Stimulated activated naive CD8-positive, alpha-beta T cell treated with anti-CD3 and anti-CD28 coated beads, Interleukin-15, Interleukin-2, amounts not matched to agents 100 U/mL and 50 U/mL, for 24 hours (primary cell): ENCODE results near the gene PHF21B.
"Not testable (repeated sequence)": the region's sequence is repeated elsewhere in the genome, so short reads cannot be mapped to it uniquely, and the experiment has no call there.

Experiments used
- ATAC-seq: fragments of 150-1000 bp; cut with Tn5 transposase; one replicate; pipeline ENCODE4 v1.10.0; 2021
- DNase-seq: peaks from one replicate; pipeline ENCODE4 v3.0.0; 2021

Gene PHF21B

DNA sequence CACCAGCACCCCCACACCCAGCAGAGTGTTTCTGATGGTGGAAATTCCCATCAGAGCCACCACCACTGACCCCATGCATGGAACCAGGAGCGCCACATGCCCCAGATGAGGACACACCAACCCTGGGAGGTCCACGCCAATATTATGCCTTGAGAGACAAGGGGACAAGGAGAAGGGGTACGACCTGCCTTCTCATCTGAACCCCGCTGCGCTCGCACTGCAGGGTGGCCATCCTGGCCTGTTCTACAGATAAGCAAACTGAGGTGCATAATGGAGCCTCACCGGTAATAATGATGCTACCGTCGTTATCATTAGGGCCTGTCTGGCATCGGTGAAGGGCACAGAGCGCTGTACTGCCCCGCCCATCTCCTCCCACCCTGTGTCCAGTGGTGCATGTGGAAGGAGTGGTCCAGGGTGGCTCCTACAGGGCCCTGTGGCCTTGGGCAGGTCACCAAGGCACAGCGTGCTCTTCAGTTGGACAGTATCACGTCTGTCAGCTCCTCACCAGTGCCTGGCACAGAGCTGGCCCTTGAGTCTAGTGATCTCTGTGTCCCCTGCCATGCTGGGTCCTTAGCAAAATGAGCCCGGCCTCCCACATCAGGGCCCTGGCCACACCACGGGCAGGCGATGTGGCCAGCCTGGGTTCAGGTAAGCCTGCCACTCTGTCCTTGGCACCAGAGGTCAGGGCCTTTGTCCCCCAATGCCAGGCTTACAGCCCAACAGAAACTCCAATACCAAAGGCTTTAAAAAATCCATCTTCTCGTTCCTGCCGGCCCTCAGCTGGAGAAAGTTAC is 92.2 kb downstream of the PHF21B start:
- no peak for DNase-seq
- no peak for ATAC-seq

- DNase-seq: no peak
- ATAC-seq: no peak
These were observed 93.2 kb downstream of the PHF21B start for GRCh38 chr22:44916281-44917231.

- DNase-seq (no peak), ATAC-seq (no peak)
These were observed 94.4 kb downstream of the PHF21B start for GRCh38 chr22:44915441-44915840.

GRCh38 chr22:44914026-44914721 is 95.6 kb downstream of the PHF21B start:
- ATAC-seq: peak; percentile 19

DNA sequence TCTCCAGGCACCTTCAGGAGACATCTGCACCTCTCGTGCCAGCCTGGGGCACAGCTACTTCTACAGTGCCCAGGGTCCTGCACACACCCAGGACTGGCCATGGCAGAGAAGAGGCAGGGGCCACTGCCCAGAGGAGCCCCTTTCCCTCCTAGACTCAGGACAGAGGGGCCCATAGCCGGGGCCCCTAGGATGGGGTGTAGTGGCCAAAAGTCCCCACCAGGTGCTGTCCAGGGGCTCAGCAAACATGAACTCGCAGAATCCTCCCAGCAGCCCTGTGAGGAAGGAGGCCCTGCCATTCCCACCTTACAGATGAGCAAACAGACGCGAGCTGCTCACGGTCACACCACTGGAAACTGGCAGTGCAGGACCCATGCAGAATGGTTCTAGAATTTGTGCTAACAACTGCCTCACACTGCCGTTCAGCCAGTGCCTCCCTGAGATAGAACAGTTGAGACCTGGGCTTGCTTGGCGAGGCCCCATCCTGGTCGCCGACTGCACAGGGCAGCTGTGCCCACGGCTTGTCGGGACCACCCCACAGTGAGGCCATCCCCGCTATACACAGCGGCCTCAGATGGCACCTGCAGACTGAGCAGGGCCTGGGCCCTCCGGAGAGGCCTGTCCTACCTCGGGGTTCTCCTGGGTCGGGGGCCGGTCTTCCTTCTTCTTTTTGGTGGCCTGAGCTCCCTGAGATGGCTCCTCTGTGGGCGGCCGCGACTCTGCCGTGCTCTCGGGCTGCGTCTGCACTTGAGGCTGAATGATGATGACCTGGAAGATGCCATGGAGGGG is 96.4 kb downstream of the PHF21B start:
- DNase-seq: no peak
- ATAC-seq: no peak

More at GRCh38 chr22:44914026-44914721, 95.6 kb downstream of the PHF21B start:
- no peak for DNase-seq

DNA sequence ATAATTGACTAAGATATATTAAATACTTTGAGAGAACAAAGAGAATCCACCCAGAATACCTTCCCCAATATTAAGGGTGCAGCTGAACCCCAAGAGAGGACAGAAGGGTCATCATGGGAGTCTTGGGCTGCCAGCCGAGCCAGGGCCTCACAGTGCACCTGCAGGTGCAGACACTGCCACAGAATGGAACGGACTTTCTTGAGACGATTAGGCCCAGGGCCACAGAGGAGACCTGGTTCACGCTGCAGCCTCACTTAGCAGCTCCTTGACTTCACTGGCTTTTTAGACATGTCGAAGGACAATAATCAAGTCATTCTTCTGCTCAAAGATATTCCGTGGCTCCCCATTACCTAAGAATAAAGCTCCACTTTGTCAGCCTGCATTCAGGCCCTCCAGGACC is 100.6 kb downstream of the PHF21B start:
- DNase-seq: no peak

GRCh38 chr22:44907765-44908737 is 101.8 kb downstream of the PHF21B start:
- ATAC-seq (no peak), DNase-seq (no peak)

More for the DNA sequence above, 100.6 kb downstream of the PHF21B start:
- no peak for ATAC-seq

- no peak for ATAC-seq
- DNase-seq: no peak
These were observed 102.7 kb downstream of the PHF21B start for GRCh38 chr22:44906999-44907644.

GRCh38 chr22:44906248-44906936 is 103.4 kb downstream of the PHF21B start:
- no peak for DNase-seq
- no peak for ATAC-seq

- DNase-seq, ATAC-seq: not testable (repeated sequence)
These were observed 105.2 kb downstream of the PHF21B start for GRCh38 chr22:44904492-44905152.

DNA sequence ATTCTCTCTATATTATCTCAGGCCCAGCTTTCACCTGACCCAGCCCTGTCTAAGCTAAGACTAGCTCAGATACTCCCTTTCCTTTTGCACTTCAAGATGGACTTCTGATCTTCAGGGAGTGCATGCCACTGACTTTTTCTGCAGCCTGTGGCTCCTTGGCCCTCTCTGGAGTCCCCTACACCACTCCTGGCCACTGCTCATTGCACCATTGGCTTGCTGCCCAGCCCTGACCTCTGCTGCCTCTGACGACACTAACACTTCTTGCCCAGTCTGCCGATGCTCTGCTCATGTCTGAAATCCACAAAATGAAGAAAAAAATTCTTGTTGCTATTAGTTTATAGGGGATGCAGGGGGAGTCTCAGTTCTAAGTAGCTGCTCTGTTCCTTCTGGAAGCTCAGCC is 106.6 kb downstream of the PHF21B start:
- DNase-seq, ATAC-seq: not testable (repeated sequence)

DNA sequence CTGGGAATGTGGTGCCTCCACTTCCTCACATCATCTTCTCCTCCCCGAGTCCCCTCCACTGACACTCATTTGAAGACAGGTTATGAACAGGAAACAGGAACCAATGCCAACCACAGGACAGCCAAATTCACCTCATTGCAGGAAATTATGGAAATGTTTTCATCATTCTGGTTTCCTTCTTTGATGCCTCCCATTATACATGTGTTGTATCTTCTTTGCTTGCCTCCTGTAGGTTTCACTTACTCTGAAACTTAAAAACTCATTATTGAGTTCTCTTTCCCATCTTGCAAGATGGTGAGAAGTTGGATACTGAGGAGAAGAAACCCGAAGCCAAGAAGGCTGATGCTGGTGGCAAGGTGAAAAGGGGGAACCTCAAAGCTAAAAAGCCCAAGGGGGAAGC is 108.5 kb downstream of the PHF21B start:
- ATAC-seq: no peak
- DNase-seq: no peak

- DNase-seq (no peak), ATAC-seq (no peak)
These were observed 111.6 kb downstream of the PHF21B start for GRCh38 chr22:44898236-44898635.

DNA sequence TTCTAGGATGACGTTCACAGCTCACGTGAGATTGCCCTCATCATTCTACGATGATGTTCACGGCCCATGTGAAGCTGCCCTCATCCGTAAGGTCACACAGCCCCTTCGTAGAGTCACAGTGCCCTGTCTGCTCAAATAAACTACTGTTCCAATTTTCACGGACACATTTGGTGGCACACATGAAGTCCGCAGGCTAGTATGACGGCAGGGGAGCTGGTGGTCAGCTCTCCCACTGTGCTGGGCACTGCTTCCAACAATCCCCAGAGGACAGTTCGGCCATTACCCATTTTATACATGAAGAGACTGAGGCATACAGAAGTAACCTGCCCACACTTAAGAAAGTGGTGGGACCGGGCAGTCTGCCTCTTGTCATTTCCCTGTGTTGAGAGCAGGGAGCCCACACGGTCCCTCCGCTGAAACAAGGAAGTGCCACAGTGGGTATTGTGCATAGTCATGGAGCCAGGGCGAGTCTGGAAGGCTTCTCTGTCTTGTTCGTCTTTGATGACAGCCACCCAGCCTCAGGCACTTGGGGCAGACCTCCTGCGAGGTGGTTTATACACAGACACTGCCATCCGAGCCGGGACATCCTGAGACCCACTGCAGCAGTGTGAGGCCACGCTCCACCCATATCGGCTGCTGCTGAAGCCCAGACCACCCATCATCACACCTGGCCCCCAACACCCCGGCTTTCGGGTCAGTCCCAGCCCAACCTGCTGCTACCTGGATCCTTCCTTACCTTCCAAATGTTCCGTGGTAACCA is 114.3 kb downstream of the PHF21B start:
- no peak for ATAC-seq
- no peak for DNase-seq

DNA sequence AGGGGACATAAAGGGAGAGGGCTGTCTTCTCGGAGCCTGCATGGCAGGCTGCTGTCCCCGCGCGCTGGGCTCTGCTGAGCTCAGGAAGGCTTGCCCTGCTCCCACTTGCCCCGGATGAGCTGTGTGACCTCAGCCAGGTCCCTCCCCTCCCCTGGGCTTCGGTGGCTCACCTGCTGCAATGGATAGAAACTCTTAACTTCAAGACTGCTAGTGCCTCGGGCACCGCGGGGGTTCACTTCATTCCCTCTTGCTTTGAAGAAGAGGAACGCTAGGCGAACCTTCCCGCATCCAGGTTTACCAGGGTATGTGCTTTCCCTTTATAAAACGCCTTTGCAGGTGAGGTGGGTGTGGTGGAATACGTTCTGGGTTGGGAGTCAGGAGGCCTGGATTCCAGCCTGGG is 115.0 kb downstream of the PHF21B start:
- ATAC-seq: no peak
- no peak for DNase-seq

GRCh38 chr22:44894321-44894720 is 115.5 kb downstream of the PHF21B start:
- ATAC-seq: no peak

DNA sequence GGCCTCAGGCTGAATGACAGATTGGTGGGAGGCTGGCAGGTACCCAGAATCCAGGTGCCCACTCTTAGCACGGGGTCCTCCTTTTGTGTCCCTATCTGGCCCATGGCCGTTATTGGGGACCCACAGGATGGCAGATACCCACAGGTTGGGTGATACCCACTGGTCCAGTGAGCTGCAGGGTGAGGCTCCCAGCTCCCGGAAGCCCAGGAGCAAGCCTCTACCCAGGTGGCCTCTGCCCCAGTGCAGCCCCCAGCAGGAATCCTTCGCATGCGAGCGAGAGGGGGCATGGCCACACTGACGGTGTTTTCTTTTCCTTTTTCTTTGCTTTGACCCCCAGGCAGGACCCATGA is 116.1 kb downstream of the PHF21B start:
- ATAC-seq: no peak
- DNase-seq: no peak

More at GRCh38 chr22:44894321-44894720, 115.5 kb downstream of the PHF21B start:
- DNase-seq: no peak
